HCT116 (cell line): ENCODE measurements around the gene STIM1. TPM values are rescaled to one million over a fixed set of nuclear protein-coding genes. Genes with fewer than 3 reads are reported as not detected.

Source experiments
- ATAC-seq: fragments of 200-7000 bp; cut with Tn5 transposase; 2 replicates; pipeline ENCODE4 v1.9.1; 2020; ENCODE audit warnings: mild to moderate bottlenecking, moderate library complexity
- BruUV-seq: library from RNA; stranded (reverse); fragments of 400-500 nt; replicated peaks from 2 replicates; lab custom pipeline; 2021; lab: Mats Ljungman, UMichigan
- CTCF ChIA-PET: fragments of 300-600 bp; sonication (Branson Sonifier 250); formaldehyde crosslinking; loops from one replicate; lab custom pipeline; 2021; ENCODE audit warnings: antibody characterized with exemption; lab: Charles Lee
- POLR2A ChIA-PET: fragments of 300-600, 350-600 bp; sonication (Branson Sonifier 250); formaldehyde crosslinking; loops from one replicate; lab custom pipeline; 2021; ENCODE audit warnings: antibody characterized with exemption; lab: Charles Lee
- RAD21 ChIA-PET, 2 experiments: fragments of 300-600 bp; sonication (Branson Sonifier 250); formaldehyde crosslinking; loops; one replicate each; lab custom pipeline; 2023; ENCODE audit warnings: low total read pairs in 2 of 2; ENCODE audit not compliant: uncharacterized antibody in 2 of 2, unreplicated experiment in 2 of 2, low non-redundant PET in 1 of 2; lab: Charles Lee
- DNase-seq: peaks from one replicate; pipeline ENCODE4 v3.0.0-alpha.2; 2010; ENCODE audit warnings: low read depth, low spot score
- H2AFZ ChIP-seq: fragments of 200-600 bp; shearing (Covaris generic), sonication (generic); 2 replicates; pipeline ENCODE4 v1.6.1; 2017; ENCODE audit warnings: low read depth, mixed run types, mixed read lengths, antibody characterized with exemption, low read length; ENCODE audit not compliant: poor library complexity, severe bottlenecking
- H3K27ac ChIP-seq: 2 replicates; pipeline ENCODE4 v1.5.1; 2012; ENCODE audit warnings: low read depth, low read length
- H3K27me3 ChIP-seq: fragments of 200-600 bp; sonication (generic); 2 replicates; pipeline ENCODE4 v1.6.1; 2016; ENCODE audit warnings: mixed run types, low read length, mixed read lengths; ENCODE audit not compliant: insufficient read depth
- H3K36me3 ChIP-seq, 2 experiments: fragments of 200-500 bp in 1 of 2; fragments of 200-600 bp in 1 of 2; sonication (Bioruptor generic) in 1 of 2; sonication (generic) in 1 of 2; 2 replicates each; pipeline versions ENCODE4 v1.5.1 to v1.6.1; 2014 to 2016; ENCODE audit warnings: low read length in 2 of 2, inconsistent platforms in 1 of 2, mixed read lengths in 1 of 2, mixed run types in 1 of 2; ENCODE audit not compliant: insufficient read depth in 2 of 2, control insufficient read depth in 1 of 2
- H3K4me1 ChIP-seq, 2 experiments: fragments of 200-600 bp in 1 of 2; sonication (generic) in 1 of 2; 2 replicates each; pipeline versions ENCODE4 v1.5.1 to v1.6.1; 2012 to 2017; ENCODE audit warnings: low read length in 2 of 2, inconsistent platforms in 1 of 2, mild to moderate bottlenecking in 1 of 2, mixed read lengths in 1 of 2, mixed run types in 1 of 2, moderate library complexity in 1 of 2; ENCODE audit not compliant: insufficient read depth in 2 of 2, control insufficient read depth in 1 of 2
- H3K4me2 ChIP-seq: fragments of 200-600 bp; sonication (generic); 2 replicates; pipeline ENCODE4 v1.6.1; 2017; ENCODE audit warnings: mixed run types, low read length, mixed read lengths
- H3K4me3 ChIP-seq, 2 experiments: fragments of 200-600 bp in 1 of 2; sonication (generic) in 1 of 2; replicated peaks in 1 of 2; 2 replicates each; pipeline ENCODE4 v1.5.1; 2011 to 2016; ENCODE audit warnings: low read length in 2 of 2, control low read depth in 1 of 2, low read depth in 1 of 2, mild to moderate bottlenecking in 1 of 2, mixed read lengths in 1 of 2, mixed run types in 1 of 2
- H3K79me2 ChIP-seq: fragments of 200-600 bp; sonication (generic); 2 replicates; pipeline ENCODE4 v1.6.1; 2017; ENCODE audit warnings: mild to moderate bottlenecking, mixed run types, low read length, moderate library complexity, mixed read lengths; ENCODE audit not compliant: insufficient read depth
- H3K9ac ChIP-seq: fragments of 200-600 bp; sonication (generic); 2 replicates; pipeline ENCODE4 v1.6.1; 2016; ENCODE audit warnings: low read length, mixed read lengths
- H3K9me2 ChIP-seq: fragments of 200-600 bp; sonication (generic), shearing (Covaris generic); 2 replicates; pipeline ENCODE4 v1.6.1; 2017; ENCODE audit warnings: mixed run types, mild to moderate bottlenecking, moderate library complexity; ENCODE audit not compliant: insufficient read depth
- H3K9me3 ChIP-seq, 2 experiments: fragments of 200-500 bp in 1 of 2; fragments of 200-600 bp in 1 of 2; sonication (Bioruptor generic) in 1 of 2; sonication (generic) in 1 of 2; 2 replicates each; pipeline ENCODE4 v1.6.1; 2014 to 2017; ENCODE audit warnings: low read length in 2 of 2, mixed read lengths in 2 of 2, inconsistent platforms in 1 of 2, low read depth in 1 of 2, mild to moderate bottlenecking in 1 of 2, mixed run types in 1 of 2, moderate library complexity in 1 of 2; ENCODE audit not compliant: control insufficient read depth in 1 of 2, insufficient read depth in 1 of 2
- H4K20me1 ChIP-seq: fragments of 200-600 bp; sonication (generic), shearing (Covaris generic); 2 replicates; pipeline ENCODE4 v1.6.1; 2017; ENCODE audit warnings: mixed run types, mild to moderate bottlenecking, moderate library complexity; ENCODE audit not compliant: insufficient read depth
- EGR1 ChIP-seq: IDR thresholded peaks from 2 replicates; pipeline ENCODE4 v1.6.1; 2012; ENCODE audit warnings: low read depth
- FOSL1 ChIP-seq: IDR thresholded peaks from 2 replicates; pipeline ENCODE4 v1.6.1; 2012; ENCODE audit warnings: low read depth
- POLR2AphosphoS5 ChIP-seq: IDR thresholded peaks from 2 replicates; pipeline ENCODE4 v1.6.1; 2011; ENCODE audit warnings: mild to moderate bottlenecking, low read depth, low read length, moderate library complexity
- RAD21 ChIP-seq: IDR thresholded peaks from 2 replicates; pipeline ENCODE4 v1.6.1; 2012; ENCODE audit warnings: low read depth, mild to moderate bottlenecking
- SRF ChIP-seq: IDR thresholded peaks from 2 replicates; pipeline ENCODE4 v1.6.1; 2012; ENCODE audit warnings: low read depth
- intact Hi-C: fragments of 100-400 bp; cut with micrococcal nuclease; formaldehyde crosslinking; loops from 2 replicates; pipeline ENCODE4 v1.10.0; 2022
- total RNA-seq: library from RNA; stranded (reverse); gene quantifications from one replicate; pipeline ENCODE4 v1.2.1, GENCODE V29; 2021; ENCODE audit not compliant: unreplicated experiment
- TF ChIP-seq, protein P1 (sequence below): IDR thresholded peaks from 2 replicates; pipeline ENCODE4 v1.6.1; 2011; ENCODE audit warnings: mild to moderate bottlenecking, low read length, moderate library complexity; ENCODE audit not compliant: insufficient replicate concordance; ENCODE audit errors: extremely low read depth
- TF ChIP-seq, protein P2 (sequence below): IDR thresholded peaks from 2 replicates; pipeline ENCODE4 v1.6.1; 2012
- TF ChIP-seq, protein P3 (sequence below), 3 experiments: fragments of 200-600 bp in 1 of 3; sonication (generic) in 1 of 3; IDR thresholded peaks in 2 of 3; conservative IDR thresholded peaks in 1 of 3; 2 replicates each; pipeline ENCODE4 v1.5.1; 2012 to 2017; ENCODE audit warnings: low read depth in 2 of 3, low read length in 2 of 3, antibody characterized with exemption in 1 of 3, borderline replicate concordance in 1 of 3, control low read depth in 1 of 3, mild to moderate bottlenecking in 1 of 3, mixed read lengths in 1 of 3, mixed run types in 1 of 3, moderate library complexity in 1 of 3; ENCODE audit not compliant: insufficient read depth in 1 of 3

Gene STIM1
- total RNA-seq, 1 experiment from 2014 or later, result 22.3 TPM

DNA sequence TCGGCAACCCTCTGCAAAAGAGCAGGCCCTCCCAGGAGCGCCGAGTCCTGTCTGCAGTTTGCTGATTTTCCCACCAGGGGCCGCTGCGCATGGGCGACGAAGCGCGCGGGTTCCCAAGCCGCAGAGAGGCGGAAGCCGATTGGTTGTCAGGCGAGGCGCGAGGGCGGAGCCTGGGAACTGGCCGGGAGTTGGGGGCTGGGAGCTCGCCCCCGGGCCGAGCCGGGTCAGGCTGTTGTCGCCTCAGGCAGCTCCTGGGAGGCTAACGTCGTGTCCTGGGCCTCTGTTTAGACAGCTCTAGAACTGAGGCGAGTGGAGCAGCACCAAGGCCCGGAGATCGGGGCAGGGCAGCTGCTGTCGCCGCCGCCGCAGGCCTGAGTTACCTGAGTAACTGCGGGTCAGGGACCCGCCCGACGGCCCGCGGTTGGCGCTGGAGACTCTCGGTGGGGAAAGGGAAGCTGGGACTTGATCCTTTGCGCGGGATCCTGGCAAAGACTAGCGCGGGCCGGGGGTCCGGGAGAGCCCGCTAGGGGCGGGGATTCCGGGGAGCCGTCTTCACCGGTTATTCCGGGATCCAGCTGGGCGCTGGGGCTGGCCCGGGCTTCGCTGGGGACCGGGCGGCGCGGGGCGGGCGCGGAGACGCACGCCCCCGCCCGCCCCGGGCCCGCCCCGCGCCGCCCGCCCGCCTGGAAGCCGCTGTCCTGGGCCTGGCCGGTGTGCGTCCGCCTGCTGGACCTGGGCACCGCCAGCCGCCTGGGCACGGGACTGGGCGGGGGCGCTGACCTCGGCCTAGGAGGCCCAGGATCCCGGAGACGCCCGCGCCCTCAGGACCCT, at the start of gene STIM1 (continued):
- TF ChIP-seq, protein P1, sequence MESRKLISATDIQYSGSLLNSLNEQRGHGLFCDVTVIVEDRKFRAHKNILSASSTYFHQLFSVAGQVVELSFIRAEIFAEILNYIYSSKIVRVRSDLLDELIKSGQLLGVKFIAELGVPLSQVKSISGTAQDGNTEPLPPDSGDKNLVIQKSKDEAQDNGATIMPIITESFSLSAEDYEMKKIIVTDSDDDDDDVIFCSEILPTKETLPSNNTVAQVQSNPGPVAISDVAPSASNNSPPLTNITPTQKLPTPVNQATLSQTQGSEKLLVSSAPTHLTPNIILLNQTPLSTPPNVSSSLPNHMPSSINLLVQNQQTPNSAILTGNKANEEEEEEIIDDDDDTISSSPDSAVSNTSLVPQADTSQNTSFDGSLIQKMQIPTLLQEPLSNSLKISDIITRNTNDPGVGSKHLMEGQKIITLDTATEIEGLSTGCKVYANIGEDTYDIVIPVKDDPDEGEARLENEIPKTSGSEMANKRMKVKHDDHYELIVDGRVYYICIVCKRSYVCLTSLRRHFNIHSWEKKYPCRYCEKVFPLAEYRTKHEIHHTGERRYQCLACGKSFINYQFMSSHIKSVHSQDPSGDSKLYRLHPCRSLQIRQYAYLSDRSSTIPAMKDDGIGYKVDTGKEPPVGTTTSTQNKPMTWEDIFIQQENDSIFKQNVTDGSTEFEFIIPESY, result no peak
- TF ChIP-seq EGR1, result peak; percentile 59; the same call in 1 of the 2 replicates
- TF ChIP-seq, protein P2, sequence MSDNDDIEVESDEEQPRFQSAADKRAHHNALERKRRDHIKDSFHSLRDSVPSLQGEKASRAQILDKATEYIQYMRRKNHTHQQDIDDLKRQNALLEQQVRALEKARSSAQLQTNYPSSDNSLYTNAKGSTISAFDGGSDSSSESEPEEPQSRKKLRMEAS, result peak; percentile 70

DNA sequence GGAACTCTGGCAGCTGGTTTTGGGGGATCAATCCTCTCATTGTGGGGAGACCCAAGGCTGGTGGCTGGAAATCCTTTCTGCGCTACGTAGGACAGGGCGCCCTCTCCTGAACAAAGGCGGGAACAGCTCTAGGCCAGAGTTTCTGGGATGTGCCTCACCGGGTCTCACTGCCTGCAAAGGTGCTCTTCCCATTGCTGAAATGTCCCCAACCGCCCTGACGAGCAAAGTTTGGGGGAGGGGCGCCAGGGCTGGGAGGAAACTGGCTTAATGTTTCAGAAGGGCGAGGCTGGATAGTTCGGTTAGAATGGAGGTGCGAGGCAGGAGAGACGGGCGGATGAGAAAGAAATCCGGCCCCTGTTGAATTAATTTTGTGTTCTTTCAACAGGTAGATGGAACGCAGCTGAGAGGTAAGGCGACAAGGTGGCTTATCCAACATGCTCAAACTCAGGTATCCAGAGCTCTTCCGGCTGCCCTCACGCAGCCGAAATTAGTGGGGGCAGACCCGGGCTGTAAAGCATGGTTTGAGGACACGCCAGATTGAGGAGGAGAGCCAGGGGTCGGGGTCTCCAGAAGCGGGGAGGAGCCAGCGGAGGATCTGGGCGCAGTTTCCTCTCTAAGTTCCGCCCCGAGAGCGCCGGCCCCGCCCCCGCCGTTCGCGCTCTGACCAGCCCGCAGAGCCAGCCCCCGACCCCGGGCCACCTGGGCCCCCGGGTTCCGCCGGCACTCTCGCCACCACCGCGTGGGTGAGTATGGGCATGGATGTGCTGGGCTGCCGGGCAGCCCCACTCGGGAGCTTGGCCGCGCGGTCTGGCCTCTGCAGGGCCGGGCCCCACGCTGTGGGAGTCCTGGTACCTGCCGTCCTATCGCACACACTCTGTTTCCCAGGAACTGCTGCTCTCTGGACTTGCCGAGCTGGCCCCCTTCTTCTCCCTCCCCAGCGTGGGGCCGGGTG, 47.3 kb upstream of the STIM1 start, which contains the start of gene PGAP2:
Gene PGAP2, plus strand, starts transcription at position 652 of the 952 bp plus-strand sequence. CDS start 2,700 bp downstream, outside the sequence.
- H3K9me2 ChIP-seq, result no peaks in the 10 kb centered on the region
- H3K4me3 ChIP-seq, result peak within 1 kb of the TSS; percentile 81 to 85
- RAD21 ChIA-PET, result no interaction called here
- H3K79me2 ChIP-seq, result no peaks in the 10 kb centered on the region
- H3K4me1 ChIP-seq, result peaks cover 5 to 26% of the 10 kb centered on the region in 2 experiments; a peak in 3 of 4 replicates
- intact Hi-C loops, result loop anchor here (1.0 kb wide), 1 partner anchor 264 kb away; no protein-coding TSS in a partner anchor
- ATAC-seq (peak; percentile 85), DNase-seq (peak; percentile 61)
- H3K27ac ChIP-seq, result peak within 1 kb of the TSS; percentile 43
- POLR2A ChIA-PET, result interaction anchor here (0.8 to 2.0 kb wide), 5 partner anchors 9 to 14 kb away, joined by 3 to 7 read pairs (median 3); partner anchors contain the start of gene NUP98
- no peaks in the 10 kb centered on the region for H3K9me3 ChIP-seq
- no TSS peak for BruUV-seq
- H3K27me3 ChIP-seq, result no peaks in the 10 kb centered on the region
- TF ChIP-seq FOSL1 (no peak), SRF (no peak), RAD21 (peak; percentile 70), POLR2AphosphoS5 (peak; percentile 31)
- TF ChIP-seq, protein P3, sequence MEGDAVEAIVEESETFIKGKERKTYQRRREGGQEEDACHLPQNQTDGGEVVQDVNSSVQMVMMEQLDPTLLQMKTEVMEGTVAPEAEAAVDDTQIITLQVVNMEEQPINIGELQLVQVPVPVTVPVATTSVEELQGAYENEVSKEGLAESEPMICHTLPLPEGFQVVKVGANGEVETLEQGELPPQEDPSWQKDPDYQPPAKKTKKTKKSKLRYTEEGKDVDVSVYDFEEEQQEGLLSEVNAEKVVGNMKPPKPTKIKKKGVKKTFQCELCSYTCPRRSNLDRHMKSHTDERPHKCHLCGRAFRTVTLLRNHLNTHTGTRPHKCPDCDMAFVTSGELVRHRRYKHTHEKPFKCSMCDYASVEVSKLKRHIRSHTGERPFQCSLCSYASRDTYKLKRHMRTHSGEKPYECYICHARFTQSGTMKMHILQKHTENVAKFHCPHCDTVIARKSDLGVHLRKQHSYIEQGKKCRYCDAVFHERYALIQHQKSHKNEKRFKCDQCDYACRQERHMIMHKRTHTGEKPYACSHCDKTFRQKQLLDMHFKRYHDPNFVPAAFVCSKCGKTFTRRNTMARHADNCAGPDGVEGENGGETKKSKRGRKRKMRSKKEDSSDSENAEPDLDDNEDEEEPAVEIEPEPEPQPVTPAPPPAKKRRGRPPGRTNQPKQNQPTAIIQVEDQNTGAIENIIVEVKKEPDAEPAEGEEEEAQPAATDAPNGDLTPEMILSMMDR (IDR thresholded peaks at IDR 0.05 in 2 of 3, conservative IDR thresholded peaks at IDR 0.05 in 1 of 3; ENCODE audit: borderline replicate concordance in 1 of 3, insufficient read depth in 1 of 3, low read depth in 2 of 3, low read length in 2 of 3), result peak; percentile 54 to 75 (median 75); a peak in 5 of 6 replicates
- H3K36me3 ChIP-seq, result no peaks in the 10 kb centered on the region; a peak in 1 of 4 replicates
- H3K4me2 ChIP-seq, result peak within 1 kb of the TSS; percentile 90
- CTCF ChIA-PET, result interaction anchor here (0.6 to 3.3 kb wide), 18 partner anchors 9 to 265 kb away, joined by 3 to 22 read pairs (median 4); partner anchors contain the start of genes NUP98, RHOG and STIM1
- peak within 1 kb of the TSS; percentile 69 for H2AFZ ChIP-seq
- peak within 1 kb of the TSS; percentile 81 for H3K9ac ChIP-seq
- H4K20me1 ChIP-seq, result no peaks in the 10 kb centered on the region
